IPS-11a (cell line): ENCODE results near the gene LY6G6D.

Source experiments
- H3K4me3 ChIP-seq: one replicate; pipeline ENCODE4 v1.5.1; 2013; ENCODE audit warnings: low read depth, low read length, control low read depth

Gene LY6G6D

DNA sequence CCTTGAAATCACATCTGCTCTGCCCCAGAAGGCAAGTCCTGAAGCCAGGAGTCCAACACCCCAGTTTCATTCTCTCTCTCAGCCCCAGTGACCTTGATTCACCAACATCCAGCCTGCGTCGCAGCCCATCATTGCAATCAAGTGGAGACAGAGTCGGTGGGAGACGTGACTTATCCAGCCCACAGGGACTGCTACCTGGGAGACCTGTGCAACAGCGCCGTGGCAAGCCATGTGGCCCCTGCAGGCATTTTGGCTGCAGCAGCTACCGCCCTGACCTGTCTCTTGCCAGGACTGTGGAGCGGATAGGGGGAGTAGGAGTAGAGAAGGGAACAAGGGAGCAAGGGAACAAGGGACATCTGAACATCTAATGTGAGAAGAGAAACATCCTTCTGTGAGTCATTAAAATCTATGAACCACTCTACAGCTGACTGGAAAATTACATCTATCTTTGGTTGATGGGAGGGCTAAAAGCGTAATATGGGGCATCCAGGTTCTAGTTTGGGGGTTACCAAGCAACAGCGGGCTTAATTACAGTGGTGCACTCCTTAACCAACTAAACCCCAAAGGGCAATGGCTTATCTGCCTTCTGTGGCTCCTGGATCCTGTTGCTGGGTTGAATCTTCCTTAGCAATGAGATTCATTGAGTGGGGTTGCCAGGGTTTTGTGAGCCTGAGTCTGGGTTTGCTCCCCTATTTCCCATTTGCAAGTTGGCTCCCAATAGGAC lies 2.5 kb downstream of the LY6G6D start:
- H3K4me3 ChIP-seq = no peak overlapping the region

DNA sequence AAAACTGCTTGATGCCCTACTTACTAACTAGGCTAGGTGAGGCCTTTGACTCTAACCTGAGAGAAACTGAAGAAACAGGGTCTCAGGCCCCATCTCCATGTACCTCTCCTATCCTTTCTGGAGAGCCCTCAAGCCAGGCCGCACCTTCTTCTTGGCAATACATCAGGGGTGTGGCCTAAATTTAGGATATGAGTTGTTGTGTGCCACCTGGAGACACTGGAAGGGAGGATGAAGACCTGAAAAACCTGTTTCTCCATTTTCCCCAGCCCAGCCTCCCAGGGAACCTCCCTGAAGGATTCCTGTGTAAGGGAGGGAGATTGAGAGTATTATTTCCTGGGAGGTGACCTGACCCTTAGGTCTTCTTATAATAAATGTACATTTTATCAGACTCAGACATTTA lies 3.1 kb downstream of the LY6G6D start:
- no peak overlapping the region for H3K4me3 ChIP-seq

DNA sequence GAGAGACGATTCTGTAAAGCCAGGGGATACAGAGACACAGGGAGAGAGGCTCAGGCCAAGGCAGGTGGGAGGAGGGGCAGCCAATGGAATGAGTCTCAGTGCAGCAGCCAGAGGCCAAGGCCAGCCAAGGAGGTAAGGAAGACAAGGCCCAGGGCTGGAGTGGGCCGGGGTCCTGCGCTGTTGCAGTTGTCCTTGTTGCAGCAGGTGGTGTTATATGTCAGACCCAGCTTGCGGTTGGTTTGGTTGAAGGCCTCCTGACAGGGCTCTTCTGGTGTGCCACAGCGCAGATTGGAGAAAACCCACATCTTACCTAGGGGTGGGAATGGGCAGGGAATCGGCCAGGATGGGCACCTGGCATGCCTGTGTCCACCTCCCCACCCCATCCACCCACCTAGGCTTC lies 3.9 kb downstream of the LY6G6D start:
- H3K4me3 ChIP-seq = no peak overlapping the region

DNA sequence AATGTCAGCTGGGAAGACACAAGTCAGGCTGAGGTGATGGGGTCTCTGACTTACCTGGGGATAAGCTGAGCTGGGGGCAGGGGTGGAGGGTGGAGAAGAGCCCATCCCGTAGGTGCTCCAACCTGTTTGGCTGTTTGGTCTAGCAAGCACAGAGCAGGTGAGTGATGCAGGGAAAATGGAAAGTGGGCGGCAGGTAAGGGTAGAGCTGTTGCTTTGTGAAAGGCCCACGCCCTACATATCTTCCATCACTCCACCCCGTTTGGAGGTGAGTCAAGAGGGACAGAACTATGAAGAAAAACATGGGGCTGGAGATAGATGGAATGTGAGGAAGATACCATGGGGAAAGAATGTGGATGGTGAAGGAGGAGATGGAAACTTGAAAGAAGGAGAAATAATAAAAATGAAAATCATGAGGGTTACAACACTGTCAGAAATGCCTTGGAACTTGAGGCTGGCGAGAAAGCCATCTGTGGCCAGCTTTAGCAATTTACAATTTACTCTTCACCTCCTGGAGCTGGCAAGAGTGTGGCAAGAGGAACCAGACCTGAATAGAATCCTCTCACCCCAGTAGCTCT lies 5.1 kb downstream of the LY6G6D start:
- H3K4me3 ChIP-seq = no peak overlapping the region

DNA sequence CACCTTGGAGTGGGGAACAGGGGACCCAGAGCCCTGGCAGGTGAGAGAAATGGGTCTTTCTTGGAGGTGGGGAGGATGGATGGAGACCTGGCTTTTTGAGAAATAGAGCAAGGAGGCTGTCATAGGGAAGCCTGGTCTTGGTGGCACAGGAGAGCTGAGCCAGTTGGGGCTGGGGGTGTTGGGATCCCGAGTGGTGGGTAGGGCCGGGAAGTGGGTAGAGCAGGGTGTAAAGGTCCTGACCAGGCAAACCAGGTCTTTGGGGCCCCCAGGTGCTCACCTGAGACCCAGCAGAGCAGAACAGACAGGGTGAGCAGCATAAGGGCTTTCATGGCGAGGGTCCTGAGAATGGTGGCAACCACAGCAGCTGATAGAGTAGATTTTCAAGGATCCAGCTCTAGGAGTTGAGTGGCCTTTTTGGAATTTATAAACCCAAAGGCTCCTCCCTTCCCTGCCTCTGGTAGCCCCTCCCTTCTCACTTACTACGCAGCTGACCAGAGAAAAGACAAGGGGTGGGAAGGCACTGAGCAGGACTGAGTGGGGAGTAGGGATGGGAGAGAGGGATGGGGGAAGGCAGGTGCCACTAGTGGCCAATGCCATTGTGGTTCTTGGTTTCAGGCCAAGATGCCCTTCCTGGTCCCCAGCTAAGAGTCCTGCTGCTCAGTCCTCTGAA lies 6.3 kb downstream of the LY6G6D start, which contains the start of gene LY6G6C:
Gene LY6G6C (minus strand): TSS at position 396 of the 670 bp plus-strand sequence. CDS start 67 bp downstream, at position 329.
- H3K4me3 ChIP-seq = no peak within 1 kb of the TSS

DNA sequence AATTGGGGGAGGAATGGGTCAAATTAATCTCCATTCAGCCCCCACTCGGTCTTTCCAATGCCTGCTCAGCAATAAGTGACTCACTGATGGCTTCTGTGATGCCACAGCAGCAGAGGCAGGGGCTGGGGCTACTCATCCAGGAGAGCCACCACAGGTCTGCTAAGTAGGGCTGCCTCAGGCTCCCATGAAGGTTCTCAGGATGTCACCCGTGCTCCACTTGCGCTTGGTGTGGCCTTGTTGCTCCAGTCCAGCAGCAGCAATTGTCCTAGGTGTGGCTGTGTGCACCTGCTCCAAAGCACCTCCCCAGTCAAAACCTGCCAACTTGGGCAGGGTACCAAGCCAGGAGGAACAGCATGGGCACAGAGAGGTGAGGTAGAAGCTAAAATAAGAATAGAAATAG lies 7.0 kb downstream of the LY6G6D start:
- no peak overlapping the region for H3K4me3 ChIP-seq

DNA sequence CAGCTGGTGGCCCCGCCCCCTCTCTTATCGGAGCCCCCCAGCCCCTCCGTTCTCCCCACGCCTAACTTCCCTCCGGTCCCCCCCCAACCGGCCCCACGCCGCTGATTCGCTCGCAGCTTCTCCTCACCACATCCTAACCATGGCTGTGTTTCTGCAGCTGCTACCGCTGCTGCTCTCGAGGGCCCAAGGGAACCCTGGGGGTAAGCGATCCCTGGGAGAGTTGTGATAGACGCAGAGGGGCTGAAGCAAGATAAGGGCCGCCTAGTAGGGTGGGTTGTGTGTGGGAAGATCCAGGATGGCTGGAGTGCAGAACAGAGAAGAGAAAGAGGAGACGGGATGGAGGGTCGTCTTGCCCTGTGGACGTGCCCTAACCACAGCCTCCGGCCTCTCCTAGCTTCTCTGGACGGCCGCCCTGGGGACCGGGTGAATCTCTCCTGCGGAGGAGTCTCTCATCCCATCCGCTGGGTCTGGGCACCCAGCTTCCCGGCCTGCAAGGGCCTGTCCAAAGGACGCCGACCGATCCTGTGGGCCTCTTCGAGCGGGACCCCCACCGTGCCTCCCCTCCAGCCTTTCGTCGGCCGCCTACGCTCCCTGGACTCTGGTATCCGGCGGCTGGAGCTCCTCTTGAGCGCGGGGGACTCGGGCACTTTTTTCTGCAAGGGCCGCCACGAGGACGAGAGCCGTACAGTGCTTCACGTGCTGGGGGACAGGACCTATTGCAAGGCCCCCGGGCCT lies 8.3 kb downstream of the LY6G6D start, which contains the start of gene MPIG6B:
Gene MPIG6B (plus strand): TSS at position 129 of the 735 bp plus-strand sequence. CDS start 11 bp downstream, at position 140.
- H3K4me3 ChIP-seq = no peak within 1 kb of the TSS

DNA sequence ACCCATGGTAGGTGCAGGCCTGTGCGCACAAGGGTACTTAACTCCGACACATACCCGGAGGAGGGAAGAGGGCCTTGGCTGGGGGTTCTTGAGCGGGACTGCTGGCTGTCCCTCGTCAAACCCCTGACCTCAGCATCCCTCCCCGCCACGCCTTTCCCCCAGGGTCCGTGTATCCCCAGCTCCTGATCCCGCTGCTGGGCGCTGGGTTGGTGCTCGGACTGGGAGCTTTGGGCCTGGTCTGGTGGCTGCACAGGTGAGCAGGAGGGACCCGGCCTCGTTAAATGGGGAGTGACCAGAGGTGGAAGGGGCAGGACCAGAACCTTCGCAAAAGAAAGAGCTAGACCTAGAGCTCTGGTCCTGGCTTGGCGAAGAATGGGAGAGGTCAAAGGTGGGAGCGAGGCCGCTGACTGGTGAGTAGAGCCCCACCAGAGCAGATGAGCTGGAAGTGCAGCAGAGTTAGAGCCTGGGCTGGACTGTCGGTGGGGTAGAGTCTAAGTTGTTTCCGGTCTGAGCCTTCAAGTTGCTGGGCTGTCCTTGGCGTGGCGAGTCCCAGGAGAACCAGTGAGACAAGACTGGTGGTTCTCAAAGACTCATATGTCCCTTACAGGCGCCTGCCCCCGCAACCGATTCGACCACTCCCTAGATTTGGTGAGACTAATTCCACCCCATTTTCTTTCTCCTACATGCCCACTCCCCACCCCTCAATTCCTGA lies 9.0 kb downstream of the LY6G6D start:
- no peak overlapping the region for H3K4me3 ChIP-seq

DNA sequence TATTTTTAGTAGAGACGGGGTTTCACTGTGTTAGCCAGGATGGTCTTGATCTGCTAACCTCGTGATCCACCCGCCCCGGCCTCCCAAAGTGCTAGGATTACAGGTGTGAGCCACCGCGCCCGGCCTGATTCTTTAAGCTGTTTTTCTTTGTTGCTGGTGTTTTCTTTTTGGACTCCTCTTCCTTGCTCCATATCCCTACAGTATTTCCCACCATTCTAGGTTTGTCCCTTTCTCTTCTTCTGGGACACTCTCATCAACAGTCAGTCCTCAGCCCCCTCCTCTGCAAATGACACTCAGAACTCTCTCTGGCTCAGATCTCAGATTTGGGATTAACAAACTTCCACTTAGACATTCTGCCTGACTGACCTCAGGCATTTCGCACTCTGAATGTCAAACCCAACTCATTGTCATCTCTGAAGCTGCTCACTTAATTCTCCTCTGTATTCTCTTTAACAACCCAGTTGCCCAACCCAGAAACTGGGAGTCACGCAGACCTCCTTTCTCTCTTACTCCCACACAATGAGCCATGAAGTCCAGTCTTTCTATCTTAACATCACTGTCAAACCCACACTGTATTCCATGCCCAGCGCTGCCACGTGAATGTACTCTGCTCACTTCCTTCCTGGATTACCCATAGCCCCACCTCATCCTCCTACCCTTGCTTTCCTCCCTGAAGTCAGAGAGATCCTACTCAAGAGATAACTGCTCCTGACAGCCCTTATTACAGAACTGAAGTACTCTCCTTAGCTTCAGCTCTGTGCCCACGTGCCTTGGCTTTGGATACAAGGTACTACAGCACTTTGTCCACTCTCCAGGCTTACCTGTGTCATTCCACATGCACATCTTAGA lies 10.6 kb downstream of the LY6G6D start:
- H3K4me3 ChIP-seq = no peak overlapping the region

DNA sequence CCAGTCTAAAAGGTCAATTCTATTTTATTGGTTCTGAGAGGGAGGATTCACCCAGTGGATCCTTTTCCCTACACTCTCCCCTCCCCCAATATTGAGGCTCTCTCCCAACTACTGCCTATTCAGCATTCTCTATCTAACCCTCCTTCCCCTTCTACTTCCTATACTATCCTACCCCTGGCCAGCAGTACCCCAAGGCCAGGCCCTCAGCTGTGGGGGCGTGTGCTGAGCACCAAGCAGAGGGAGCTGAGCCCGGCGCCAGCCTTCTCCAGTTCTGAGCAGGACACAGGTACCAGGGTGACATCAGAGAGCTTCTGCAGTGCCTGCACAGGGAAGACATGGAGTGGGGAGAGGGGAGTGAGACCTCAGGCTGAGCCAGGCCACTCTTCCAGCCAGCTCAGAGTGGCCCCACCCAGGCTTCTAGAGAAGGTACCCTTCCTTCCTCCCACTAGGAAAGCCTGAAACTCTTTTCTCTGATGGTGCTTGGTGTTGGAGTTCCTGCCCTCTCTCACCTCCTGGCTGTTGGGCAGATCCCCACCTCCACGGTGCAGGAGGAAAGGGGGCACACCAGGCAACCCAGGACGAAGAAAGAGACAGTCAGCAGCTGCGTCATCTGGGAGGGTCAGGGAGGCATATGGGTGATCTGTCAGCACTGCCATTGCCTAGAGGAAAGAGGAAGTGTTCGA lies 12.0 kb downstream of the LY6G6D start:
- H3K4me3 ChIP-seq = no peak overlapping the region

DNA sequence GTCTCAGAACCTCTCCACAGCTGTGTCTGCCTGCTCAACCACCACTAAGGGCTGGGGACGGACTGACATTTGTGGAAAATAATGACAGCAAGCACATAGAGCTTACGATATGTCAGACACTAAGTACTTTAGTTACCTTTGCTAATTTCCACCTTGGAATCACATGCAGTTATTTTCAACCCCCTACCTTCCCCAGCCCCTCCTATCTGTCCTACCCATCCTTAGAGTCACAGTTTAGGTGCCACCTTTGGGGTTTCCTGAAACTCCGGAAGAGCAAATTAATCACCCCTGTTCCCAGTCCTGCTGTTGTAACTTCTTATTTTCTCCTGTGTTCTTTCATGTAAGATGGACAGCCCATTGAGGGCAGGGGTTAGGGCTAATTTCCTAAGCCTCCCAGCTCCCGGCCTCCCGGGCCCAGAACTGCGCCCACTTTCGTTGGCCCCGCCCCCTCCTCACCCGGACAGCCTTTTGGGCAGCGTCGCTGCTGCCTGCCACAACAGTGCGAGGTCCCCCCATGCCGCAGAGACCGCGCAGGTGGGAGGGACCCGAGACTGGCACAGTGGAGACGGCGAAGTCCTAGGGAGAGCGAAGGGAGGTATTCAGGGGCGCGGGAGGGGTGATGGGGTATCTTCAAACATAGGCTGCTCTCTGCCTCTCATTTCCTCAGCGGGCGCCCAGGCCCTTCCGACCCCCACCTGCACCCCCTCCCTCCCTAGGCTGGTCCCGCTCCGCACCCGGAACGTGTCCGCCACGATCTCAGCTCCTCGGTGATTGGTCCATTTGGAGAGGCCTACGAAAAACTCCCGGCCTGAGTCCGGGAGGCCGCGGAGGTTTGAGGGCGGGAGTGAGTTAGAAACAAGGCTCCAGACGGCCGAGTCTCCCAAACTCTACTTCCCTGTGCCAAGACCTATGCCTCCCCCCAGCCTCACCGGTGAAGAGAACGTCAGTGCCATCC lies 12.8 kb downstream of the LY6G6D start:
- no peak overlapping the region for H3K4me3 ChIP-seq

DNA sequence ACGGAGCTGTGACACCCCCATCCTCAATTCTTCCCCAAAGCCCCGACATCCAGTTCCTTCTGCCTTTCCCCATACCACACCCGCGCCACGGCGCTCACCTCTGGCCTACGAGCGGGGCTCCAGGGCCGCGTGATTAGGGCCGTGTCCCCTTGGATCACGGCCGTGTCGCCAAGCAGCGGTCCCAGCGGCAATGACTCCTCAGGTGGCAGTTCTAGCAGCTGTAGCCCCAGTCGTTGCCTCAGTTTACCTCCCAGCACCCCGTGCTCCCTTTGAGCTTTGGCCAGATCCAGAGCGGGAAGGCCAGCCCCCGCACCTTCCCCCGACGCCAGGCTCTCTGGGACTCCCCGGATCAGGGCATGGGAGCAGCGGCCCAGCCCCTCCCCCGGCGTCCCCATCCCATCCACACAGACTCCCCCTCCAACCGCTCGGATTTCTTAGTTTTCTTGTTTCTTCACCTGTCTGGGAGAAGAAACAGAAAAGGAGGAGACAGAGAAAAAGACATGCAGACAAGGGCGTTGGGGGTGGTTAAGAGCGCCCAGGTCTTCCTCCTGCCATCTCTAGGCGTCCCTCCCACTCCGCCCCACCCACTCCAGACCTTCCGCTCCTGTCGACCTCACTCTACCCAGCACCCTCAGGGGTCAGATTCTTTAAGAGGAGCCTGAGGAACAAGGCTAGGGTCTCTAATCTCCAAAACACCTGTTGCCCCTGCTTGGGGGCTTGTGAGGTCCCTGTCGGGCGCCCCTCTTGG lies 13.8 kb downstream of the LY6G6D start, which contains the start of gene DDAH2:
Gene DDAH2 (minus strand): TSS at position 533 of the 748 bp plus-strand sequence. CDS start 138 bp downstream, at position 395.
- peak within 1 kb of the TSS; percentile 82 for H3K4me3 ChIP-seq

DNA sequence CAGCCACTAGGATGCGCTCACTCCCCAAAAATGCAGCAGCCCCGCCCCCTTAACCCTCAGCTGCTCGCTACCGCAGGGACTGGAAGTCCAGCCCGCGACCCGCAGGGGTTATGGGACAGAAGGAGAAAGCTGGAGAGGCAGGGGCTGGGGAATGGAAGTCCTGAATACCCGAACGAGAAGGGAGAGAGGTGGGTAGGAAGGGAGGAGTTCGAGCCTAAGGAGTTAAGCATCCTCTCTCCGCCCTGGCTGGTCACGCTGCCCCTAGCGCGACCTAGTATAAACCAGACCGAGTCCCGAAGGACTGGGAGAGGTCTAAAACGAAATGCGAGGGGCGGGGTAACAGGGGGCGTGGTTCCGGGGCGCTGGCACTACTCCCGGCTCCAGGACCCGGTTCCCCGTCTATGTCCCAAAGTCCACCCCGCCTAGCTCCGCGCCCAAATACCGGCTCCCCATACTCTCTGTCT lies 14.4 kb downstream of the LY6G6D start:
- peak overlapping the region; percentile 82 for H3K4me3 ChIP-seq

DNA sequence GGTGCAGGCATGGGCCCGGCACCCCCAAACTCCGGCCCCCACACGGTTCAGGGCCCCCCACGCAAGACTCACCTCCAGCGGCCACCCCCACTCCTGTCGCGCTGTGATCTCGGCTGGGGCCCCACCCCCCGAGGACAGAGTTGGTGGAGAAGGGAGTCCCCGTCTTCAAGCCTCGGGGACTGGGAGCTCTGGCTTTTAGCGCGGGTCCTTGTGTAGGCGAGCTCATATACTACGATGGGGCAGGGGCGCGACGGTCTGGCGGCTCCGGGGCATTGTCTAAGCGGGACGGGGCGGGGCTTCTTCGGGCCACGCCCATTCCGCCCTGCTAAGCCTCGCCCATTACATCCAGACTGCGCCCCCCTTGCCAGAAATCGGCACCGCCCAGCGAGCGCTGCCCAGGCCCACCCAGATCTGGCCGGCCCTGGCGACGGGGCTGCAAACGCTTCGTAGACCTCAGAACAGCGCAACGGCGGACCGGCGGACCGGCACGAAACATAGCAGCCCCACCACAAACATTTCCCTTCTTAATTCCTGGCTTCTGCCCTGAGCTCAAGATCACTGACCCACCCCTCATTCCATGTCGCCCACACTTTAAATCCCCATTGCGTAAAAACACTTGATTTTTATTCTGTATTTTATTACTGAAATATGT lies 15.0 kb downstream of the LY6G6D start:
- H3K4me3 ChIP-seq = peak overlapping the region; percentile 82

DNA sequence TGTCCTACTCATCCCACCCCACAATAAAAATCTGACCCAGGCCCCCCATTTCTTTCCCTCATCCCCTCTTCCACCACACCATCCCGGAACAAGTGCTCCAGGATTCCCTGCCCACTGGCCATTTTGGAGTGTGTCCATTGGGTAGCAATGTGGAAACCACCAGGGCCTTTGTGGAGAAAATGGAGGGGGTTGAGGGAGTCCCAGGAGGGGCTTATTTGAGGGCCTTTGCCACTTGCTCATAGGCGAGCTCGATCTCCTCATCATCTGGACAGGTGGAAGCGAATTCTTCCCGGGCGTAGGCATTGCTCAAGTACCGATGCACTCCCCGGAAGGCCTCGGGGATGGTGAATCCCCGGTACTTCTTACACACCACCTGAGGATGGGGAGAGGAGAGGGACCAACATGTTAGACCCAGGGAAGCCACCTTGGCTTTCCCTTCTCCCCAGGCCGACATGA lies 15.5 kb downstream of the LY6G6D start:
- H3K4me3 ChIP-seq = no peak overlapping the region

DNA sequence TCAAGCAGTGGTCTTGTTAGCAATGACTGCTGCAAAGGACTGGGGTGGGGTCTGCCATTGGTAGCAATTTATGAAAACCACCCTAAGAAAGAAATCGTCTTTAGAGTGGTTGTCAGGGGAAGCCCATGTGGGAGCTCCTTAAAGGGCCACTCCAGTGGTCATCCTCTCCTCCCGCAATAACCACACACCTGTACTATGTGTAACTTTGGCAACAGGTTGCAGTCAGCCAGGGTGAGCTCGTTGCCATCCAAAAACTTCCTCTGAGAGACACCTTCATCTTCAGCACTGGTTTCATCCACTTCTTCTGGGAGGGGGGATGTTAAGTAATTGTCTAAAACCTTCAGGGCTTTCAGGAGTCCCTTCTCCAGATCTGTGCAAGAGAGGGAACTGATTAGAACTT lies 16.9 kb downstream of the LY6G6D start:
- H3K4me3 ChIP-seq = no peak overlapping the region

DNA sequence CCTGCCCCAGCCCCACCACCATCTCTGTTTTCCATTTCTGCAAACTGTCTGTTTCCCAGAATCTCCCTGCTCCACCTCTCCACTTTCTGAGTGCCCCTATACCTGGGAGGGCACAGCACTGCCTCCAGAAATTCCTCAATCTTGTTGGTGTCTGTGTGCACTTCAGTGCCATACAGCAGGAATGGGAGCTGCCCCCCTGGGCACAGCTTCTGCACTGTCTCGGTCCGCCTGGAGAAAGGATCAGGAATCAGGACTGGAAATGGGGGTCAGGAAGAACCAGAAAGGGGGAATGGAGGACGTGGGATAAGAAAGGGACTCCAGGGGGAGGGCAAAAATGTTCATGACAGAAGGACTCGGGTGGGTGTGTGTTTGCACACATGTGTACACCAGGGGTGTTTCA lies 18.6 kb downstream of the LY6G6D start:
- H3K4me3 ChIP-seq = no peak overlapping the region
